Lung (tissue), 12 donors: ENCODE results near the gene LTBP3. TPM values are rescaled to one million over a fixed set of nuclear protein-coding genes. Genes with fewer than 3 reads are reported as not detected.

ENCODE experiments used
- ATAC-seq: fragments of 200-7000 bp; cut with Tn5 transposase; one replicate; pipeline ENCODE4 v1.9.1; 2020; ENCODE audit warnings: moderate number of reproducible peaks; ENCODE audit not compliant: insufficient read depth, low FRiP score
- DNase-seq, 3 donors: peaks; one replicate each; pipeline ENCODE4 v3.0.0-alpha.2; 2013 to 2017
- H3K27ac ChIP-seq, 2 donors: one replicate each; pipeline ENCODE4 v1.5.1; 2013; ENCODE audit warnings: mild to moderate bottlenecking in 2 of 2, moderate library complexity in 2 of 2, control low read depth in 1 of 2, inconsistent platforms in 1 of 2, low read depth in 1 of 2, low read length in 1 of 2
- H3K27me3 ChIP-seq, 3 donors: one replicate each; pipeline ENCODE4 v1.5.1; 2013; ENCODE audit warnings: low read length in 2 of 3; ENCODE audit not compliant: control insufficient read depth in 3 of 3, insufficient read depth in 3 of 3
- H3K36me3 ChIP-seq, 4 donors: one replicate each; pipeline ENCODE4 v1.5.1; 2013; ENCODE audit warnings: low read length in 4 of 4, mild to moderate bottlenecking in 1 of 4, moderate library complexity in 1 of 4; ENCODE audit not compliant: control insufficient read depth in 4 of 4, insufficient read depth in 4 of 4
- H3K4me1 ChIP-seq, 5 donors: one replicate each; pipeline ENCODE4 v1.5.1; 2013; ENCODE audit warnings: low read length in 5 of 5, mild to moderate bottlenecking in 2 of 5, moderate library complexity in 1 of 5; ENCODE audit not compliant: control insufficient read depth in 5 of 5, insufficient read depth in 5 of 5
- H3K4me3 ChIP-seq: one replicate; pipeline ENCODE4 v1.5.1; 2013; ENCODE audit warnings: mild to moderate bottlenecking, control low read depth, moderate library complexity
- H3K9ac ChIP-seq, 2 donors: one replicate each; pipeline ENCODE4 v1.5.1; 2013; ENCODE audit warnings: low read length in 2 of 2, control low read depth in 1 of 2; ENCODE audit not compliant: insufficient read depth in 1 of 2
- H3K9me3 ChIP-seq, 4 donors: one replicate each; pipeline ENCODE4 v1.5.1; 2013; ENCODE audit warnings: low read length in 3 of 4, mild to moderate bottlenecking in 1 of 4, moderate library complexity in 1 of 4; ENCODE audit not compliant: control insufficient read depth in 4 of 4, insufficient read depth in 3 of 4
- WGBS, 2 donors: extraction: QIAGEN DNeasy Blood & Tissue Kit; methylation state at CpG; one replicate each; pipeline ENCODE4 v1.1.7; 2013; 5-methylcytosine and 5-hydroxymethylcytosine counted together
- polyA plus RNA-seq, 2 donors: library from polyadenylated mRNA; stranded (reverse); fragments of 200-250 nt; gene quantifications; one replicate each; pipeline ENCODE4 v1.2.1, GENCODE V29; 2013
- total RNA-seq, 2 donors: library from RNA; depleted of rRNA in 1 of 2; stranded (reverse); fragments of >200 nt in 1 of 2; gene quantifications; one replicate each; pipeline ENCODE4 v1.2.1, GENCODE V29; 2014 to 2021
- TF ChIP-seq, protein P1 (sequence below): IDR thresholded peaks from 2 replicates; pipeline ENCODE4 v1.5.1; 2012; ENCODE audit warnings: mild to moderate bottlenecking; ENCODE audit errors: control extremely low read depth, extremely low read depth
- donor health status: control.
- donor health status: control.
- donor health status: Bipolar disorder and iron deficiency.
- donor health status: healthy.
- donor health status: DM: yes; HTN: yes; CAD: no.

LTBP3 gene
- total and polyA plus RNA-seq, 4 donors: 39.1 to 111 (median 73.4) TPM

DNA sequence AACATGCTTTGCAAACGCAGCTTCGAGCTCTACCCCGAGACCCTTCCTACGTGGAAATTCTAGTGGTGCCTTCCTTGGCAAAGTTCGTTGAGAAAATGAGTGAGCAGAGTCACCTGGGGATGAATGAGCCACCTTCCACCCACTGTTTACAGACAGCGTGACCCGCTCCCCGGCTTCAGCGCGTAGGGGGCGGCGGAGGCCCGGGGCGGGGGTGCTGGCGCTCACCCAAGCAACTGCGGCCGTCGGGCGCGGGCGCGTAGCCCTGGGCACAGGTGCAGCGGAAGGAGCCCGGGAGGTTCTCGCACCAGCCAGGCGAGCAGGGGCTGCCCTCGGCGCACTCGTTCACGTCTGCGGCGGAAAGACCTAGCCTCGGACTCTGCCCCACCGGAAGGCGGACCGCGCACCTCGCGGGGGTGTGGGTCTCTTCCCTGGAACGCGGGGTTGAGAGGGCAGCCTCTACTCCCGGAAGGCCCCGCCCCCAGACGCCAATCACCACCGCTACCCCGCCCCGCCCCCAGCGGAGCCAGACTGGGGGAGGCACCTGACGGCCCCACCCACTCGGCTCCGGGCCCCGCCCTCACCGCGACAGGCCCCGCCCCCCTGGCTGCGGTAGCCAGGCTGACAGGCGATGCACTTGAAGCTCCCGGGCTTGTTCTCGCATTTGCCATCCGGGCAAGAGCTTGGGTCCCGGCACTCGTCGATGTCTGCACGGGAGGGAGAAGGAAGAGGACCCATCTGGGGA lies 11.8 kb downstream of the LTBP3 start:
- H3K9ac ChIP-seq: no peak overlapping the region
- peak overlapping the region; percentile 29 for H3K4me3 ChIP-seq
- peaks cover 0 to 36% (median 20%) of the 10 kb centered on the region in 4 donors for H3K36me3 ChIP-seq
- peaks cover 0 to 8% (median 2%) of the 10 kb centered on the region in 5 donors for H3K4me1 ChIP-seq
- TF ChIP-seq, protein P1, sequence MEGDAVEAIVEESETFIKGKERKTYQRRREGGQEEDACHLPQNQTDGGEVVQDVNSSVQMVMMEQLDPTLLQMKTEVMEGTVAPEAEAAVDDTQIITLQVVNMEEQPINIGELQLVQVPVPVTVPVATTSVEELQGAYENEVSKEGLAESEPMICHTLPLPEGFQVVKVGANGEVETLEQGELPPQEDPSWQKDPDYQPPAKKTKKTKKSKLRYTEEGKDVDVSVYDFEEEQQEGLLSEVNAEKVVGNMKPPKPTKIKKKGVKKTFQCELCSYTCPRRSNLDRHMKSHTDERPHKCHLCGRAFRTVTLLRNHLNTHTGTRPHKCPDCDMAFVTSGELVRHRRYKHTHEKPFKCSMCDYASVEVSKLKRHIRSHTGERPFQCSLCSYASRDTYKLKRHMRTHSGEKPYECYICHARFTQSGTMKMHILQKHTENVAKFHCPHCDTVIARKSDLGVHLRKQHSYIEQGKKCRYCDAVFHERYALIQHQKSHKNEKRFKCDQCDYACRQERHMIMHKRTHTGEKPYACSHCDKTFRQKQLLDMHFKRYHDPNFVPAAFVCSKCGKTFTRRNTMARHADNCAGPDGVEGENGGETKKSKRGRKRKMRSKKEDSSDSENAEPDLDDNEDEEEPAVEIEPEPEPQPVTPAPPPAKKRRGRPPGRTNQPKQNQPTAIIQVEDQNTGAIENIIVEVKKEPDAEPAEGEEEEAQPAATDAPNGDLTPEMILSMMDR: no peak
- 23 to 27% methylated on average over 58 to 64 of the region's 64 CpGs for WGBS, 2 donors
- H3K27ac ChIP-seq: peak overlapping the region in 1 of 2 donors; percentile 77
- ATAC-seq (peak; percentile 88), DNase-seq (peak; percentile 56 to 81 (median 65))
- no peaks in the 10 kb centered on the region for H3K9me3 ChIP-seq
- no peaks in the 10 kb centered on the region for H3K27me3 ChIP-seq

DNA sequence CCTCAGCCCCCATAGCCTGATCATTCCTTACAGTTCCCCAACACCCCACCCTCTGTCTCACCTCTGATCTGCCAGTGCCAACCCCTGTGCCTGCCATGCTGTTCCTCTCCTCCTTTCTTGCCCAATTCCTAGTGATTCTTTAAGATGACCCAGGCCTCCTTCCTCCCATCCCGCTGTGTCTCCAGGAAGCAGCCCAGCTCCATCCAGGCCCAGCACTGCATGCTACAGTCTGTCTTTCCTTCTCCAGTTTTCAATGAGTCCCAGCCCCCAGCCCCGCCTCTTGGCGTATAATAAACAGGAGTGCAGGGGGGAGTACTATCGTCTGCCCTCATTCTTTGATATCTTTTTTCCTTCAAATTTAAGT lies 12.3 kb downstream of the LTBP3 start:
- no peak overlapping the region for H3K9ac ChIP-seq
- H3K27ac ChIP-seq: peak overlapping the region in 1 of 2 donors; percentile 77
- ATAC-seq: no peak
- TF ChIP-seq, protein P1: no peak
- H3K4me1 ChIP-seq: peaks cover 0 to 13% (median 7%) of the 10 kb centered on the region in 5 donors
- peaks cover 0 to 35% (median 19%) of the 10 kb centered on the region in 4 donors for H3K36me3 ChIP-seq
- no peaks in the 10 kb centered on the region for H3K9me3 ChIP-seq
- 41 to 62% methylated on average over 4 of the region's 4 CpGs for WGBS, 2 donors
- no peaks in the 10 kb centered on the region for H3K27me3 ChIP-seq
- no peak for DNase-seq
- no peak overlapping the region for H3K4me3 ChIP-seq

DNA sequence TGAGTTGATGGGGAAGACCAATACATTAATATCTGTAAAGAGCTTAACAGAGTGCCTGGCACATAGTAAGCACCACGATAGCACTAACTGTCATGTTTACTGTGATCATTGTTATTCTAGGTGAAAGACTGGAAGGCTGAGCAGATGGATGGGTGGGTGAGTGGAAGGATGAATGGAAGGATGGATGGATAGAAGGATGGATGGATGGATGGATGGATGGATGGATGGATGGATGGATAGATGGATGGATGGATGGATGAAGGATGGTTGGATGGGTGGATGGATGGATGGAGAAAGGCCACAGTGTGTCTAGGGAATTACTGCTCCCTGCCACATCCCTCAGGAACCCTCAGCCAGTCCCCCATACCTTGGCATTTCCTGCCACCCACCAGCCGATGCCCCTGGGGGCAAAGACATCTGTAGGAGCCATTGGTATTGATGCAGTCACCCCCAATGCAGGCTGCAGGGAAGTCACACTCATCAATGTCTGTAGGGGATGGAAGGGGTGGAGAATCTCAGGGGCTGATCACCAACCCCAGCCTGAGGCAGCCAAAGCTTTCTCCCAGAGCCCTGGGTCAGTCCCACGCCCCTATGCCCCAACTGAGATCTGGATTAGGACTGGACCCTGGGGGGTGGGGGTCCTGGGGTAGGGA lies 15.3 kb downstream of the LTBP3 start:
- Histone ChIP-seq H3K27ac (no peak overlapping the region), H3K36me3 (peaks cover 3 to 19% (median 16%) of the 10 kb centered on the region in 4 donors), H3K4me3 (no peak overlapping the region), H3K4me1 (peaks cover 0 to 16% (median 12%) of the 10 kb centered on the region in 5 donors), H3K9me3 (no peaks in the 10 kb centered on the region), H3K9ac (peak overlapping the region in 1 of 2 donors; percentile 46), H3K27me3 (no peaks in the 10 kb centered on the region)
- ATAC-seq (no peak), DNase-seq (no peak)
- TF ChIP-seq, protein P1: no peak
- whole genome bisulfite sequencing, 2 donors: 91 to 98% methylated on average over 3 of the region's 3 CpGs
